Trophoblast cell (in vitro differentiated cells and primary cell): Measurements from ENCODE around the gene DCTN4.

Experiments used
- DNase-seq, 2 donors: peaks; one replicate each; pipeline ENCODE4 v3.0.0-alpha.2; 2016
- H2AFZ ChIP-seq: 2 replicates; pipeline ENCODE4 v1.6.1; 2013; ENCODE audit warnings: low read length, moderate library complexity, mild to moderate bottlenecking; ENCODE audit not compliant: insufficient read depth, poor library complexity
- H2AK5ac ChIP-seq: 2 replicates; pipeline ENCODE4 v1.6.1; 2013; ENCODE audit warnings: mild to moderate bottlenecking, low read length
- H2BK120ac ChIP-seq: 2 replicates; pipeline ENCODE4 v1.6.1; 2013; ENCODE audit warnings: low read length, mild to moderate bottlenecking, moderate library complexity; ENCODE audit not compliant: insufficient read depth, poor library complexity
- H2BK12ac ChIP-seq: 2 replicates; pipeline ENCODE4 v1.6.1; 2013; ENCODE audit warnings: mild to moderate bottlenecking, low read length, moderate library complexity
- H2BK5ac ChIP-seq: 2 replicates; pipeline ENCODE4 v1.6.1; 2013; ENCODE audit warnings: low read length, low read depth, moderate library complexity, mild to moderate bottlenecking; ENCODE audit not compliant: poor library complexity
- H3K14ac ChIP-seq: 2 replicates; pipeline ENCODE4 v1.6.1; 2013; ENCODE audit warnings: mild to moderate bottlenecking, low read length
- H3K18ac ChIP-seq: 2 replicates; pipeline ENCODE4 v1.6.1; 2013; ENCODE audit warnings: mild to moderate bottlenecking, low read length
- H3K23ac ChIP-seq: 2 replicates; pipeline ENCODE4 v1.6.1; 2013; ENCODE audit warnings: low read length
- H3K27ac ChIP-seq: 2 replicates; pipeline ENCODE4 v1.5.1; 2013; ENCODE audit warnings: low read depth, mild to moderate bottlenecking, inconsistent platforms, low read length, moderate library complexity
- H3K27me3 ChIP-seq: 2 replicates; pipeline ENCODE4 v1.6.1; 2013; ENCODE audit warnings: inconsistent platforms, mild to moderate bottlenecking, low read length, moderate library complexity; ENCODE audit not compliant: insufficient read depth
- H3K36me3 ChIP-seq, 2 experiments: 1 replicate in 1 of 2; 2 replicates in 1 of 2; pipeline ENCODE4 v1.6.1; 2013; ENCODE audit warnings: low read length in 2 of 2, mild to moderate bottlenecking in 2 of 2, moderate library complexity in 1 of 2; ENCODE audit not compliant: insufficient read depth in 2 of 2, control insufficient read depth in 1 of 2
- H3K4ac ChIP-seq: 2 replicates; pipeline ENCODE4 v1.6.1; 2013; ENCODE audit warnings: low read depth, mild to moderate bottlenecking, low read length, moderate library complexity
- H3K4me1 ChIP-seq, 2 experiments: 1 replicate in 1 of 2; 2 replicates in 1 of 2; pipeline ENCODE4 v1.6.1; 2013; ENCODE audit warnings: low read length in 2 of 2, mild to moderate bottlenecking in 2 of 2, moderate library complexity in 1 of 2; ENCODE audit not compliant: insufficient read depth in 2 of 2, control insufficient read depth in 1 of 2
- H3K4me2 ChIP-seq: 2 replicates; pipeline ENCODE4 v1.6.1; 2013; ENCODE audit warnings: inconsistent platforms, mild to moderate bottlenecking, low read length, moderate library complexity
- H3K4me3 ChIP-seq: 2 replicates; pipeline ENCODE4 v1.5.1; 2013; ENCODE audit warnings: mild to moderate bottlenecking, low read depth, low read length, inconsistent platforms
- H3K79me1 ChIP-seq: one replicate; pipeline ENCODE4 v1.6.1; 2013; ENCODE audit warnings: low read length
- H3K79me2 ChIP-seq: 2 replicates; pipeline ENCODE4 v1.6.1; 2013; ENCODE audit warnings: low read length, mild to moderate bottlenecking; ENCODE audit not compliant: control insufficient read depth, insufficient read depth, poor library complexity
- H3K9ac ChIP-seq: 2 replicates; pipeline ENCODE4 v1.6.1; 2013; ENCODE audit warnings: mild to moderate bottlenecking, low read length
- H3K9me3 ChIP-seq: 2 replicates; pipeline ENCODE4 v1.6.1; 2013; ENCODE audit warnings: low read depth, mild to moderate bottlenecking, control low read depth, inconsistent platforms, low read length; ENCODE audit not compliant: insufficient read depth
- H4K12ac ChIP-seq: 2 replicates; pipeline ENCODE4 v1.6.1; 2013; ENCODE audit warnings: low read depth, mild to moderate bottlenecking, low read length, moderate library complexity
- H4K8ac ChIP-seq: 2 replicates; pipeline ENCODE4 v1.6.1; 2013; ENCODE audit warnings: low read depth, mild to moderate bottlenecking, low read length, moderate library complexity
- H4K91ac ChIP-seq: one replicate; pipeline ENCODE4 v1.6.1; 2013; ENCODE audit warnings: low read depth, mild to moderate bottlenecking, low read length, moderate library complexity
- WGBS: extraction: QIAGEN DNeasy Blood & Tissue Kit; methylation state at CpG from one replicate; pipeline ENCODE4 v1.1.7; 2013; ENCODE audit warnings: missing lambda C conversion rate; ENCODE audit not compliant: insufficient read length, insufficient coverage; ENCODE audit errors: extremely low coverage; 5-methylcytosine and 5-hydroxymethylcytosine counted together

Gene DCTN4

DNA sequence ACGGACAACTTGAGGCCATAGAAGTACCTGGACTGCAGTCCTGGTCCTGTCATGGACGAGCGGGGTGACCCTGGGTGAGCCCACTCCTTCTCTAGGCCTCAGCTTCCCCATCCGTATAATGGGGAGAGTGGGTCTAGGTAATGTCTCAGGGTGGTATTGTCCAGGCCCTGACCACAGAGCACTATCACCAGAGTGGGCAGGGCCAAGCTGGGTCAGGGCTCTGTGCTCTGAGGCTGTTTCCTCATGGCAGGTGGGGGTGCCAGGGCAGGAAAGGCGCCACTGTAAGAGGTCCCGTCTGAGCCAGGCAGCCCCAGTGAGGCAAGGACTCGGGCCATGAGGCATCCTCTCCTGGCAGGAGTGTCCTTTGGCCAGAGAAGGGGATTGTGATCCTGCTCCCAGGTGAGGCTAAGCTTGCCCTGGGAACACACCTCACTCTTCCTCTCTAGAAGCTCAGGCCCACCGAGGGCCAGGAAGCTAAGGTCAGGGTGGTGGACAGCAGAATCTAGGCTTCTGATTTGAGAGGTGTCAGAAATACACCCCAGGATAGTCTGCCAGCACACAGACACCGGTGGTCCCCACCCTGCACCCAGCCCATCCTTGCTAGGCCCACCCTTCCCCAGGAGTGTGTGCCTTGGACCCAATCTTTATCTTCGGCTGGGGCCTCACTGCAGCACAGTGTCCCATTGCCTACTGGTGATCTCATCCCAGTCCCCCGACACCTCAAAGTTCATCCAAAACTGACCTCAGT is 99.3 kb downstream of the DCTN4 start:
- H3K36me3 ChIP-seq, result no peaks in the 10 kb centered on the region
- peak overlapping the region; percentile 4 for H2BK120ac ChIP-seq
- H4K12ac ChIP-seq, result no peak overlapping the region
- H3K4me2 ChIP-seq, result no peak overlapping the region
- peaks cover 6% of the 10 kb centered on the region for H3K79me2 ChIP-seq
- H2AFZ ChIP-seq, result no peak overlapping the region
- H2BK12ac ChIP-seq, result peak overlapping the region; percentile 27
- peak overlapping the region; percentile 50 for H2AK5ac ChIP-seq
- H3K27me3 ChIP-seq, result no peaks in the 10 kb centered on the region
- no peak overlapping the region for H2BK5ac ChIP-seq
- no CpG with 5 or more reads among the region's 11 CpGs for WGBS
- H3K14ac ChIP-seq, result peak overlapping the region; percentile 34
- no peaks in the 10 kb centered on the region for H3K9me3 ChIP-seq
- peaks cover 17% of the 10 kb centered on the region for H3K79me1 ChIP-seq
- H4K8ac ChIP-seq, result no peak overlapping the region
- H3K4me3 ChIP-seq, result no peak overlapping the region
- H4K91ac ChIP-seq, result peak overlapping the region; percentile 26
- H3K27ac ChIP-seq, result no peak overlapping the region
- no peak overlapping the region for H3K9ac ChIP-seq
- no peak overlapping the region for H3K23ac ChIP-seq
- no peak overlapping the region for H3K4ac ChIP-seq
- peaks cover 15 to 39% of the 10 kb centered on the region in 2 experiments for H3K4me1 ChIP-seq
- H3K18ac ChIP-seq, result no peak overlapping the region
- DNase-seq, result no peak

DNA sequence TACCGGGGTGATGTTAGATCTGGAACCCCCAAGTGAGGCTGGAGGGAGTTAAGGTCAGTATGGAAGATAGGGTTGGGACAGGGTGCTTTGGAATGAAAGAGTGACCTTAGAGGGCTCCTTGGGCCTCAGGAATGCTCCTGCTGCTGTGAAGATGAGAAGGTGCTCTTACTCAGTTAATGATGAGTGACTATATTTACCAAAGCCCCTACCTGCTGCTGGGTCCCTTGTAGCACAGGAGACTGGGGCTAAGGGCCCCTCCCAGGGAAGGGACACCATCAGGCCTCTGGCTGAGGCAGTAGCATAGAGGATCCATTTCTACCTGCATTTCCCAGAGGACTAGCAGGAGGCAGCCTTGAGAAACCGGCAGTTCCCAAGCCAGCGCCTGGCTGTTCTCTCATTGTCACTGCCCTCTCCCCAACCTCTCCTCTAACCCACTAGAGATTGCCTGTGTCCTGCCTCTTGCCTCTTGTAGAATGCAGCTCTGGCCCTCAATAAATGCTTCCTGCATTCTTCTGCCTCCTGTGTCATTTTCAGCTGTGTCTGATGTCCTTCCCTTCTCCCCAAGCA is 100.0 kb downstream of the DCTN4 start:
- no peak overlapping the region for H3K4me3 ChIP-seq
- no peak overlapping the region for H2AFZ ChIP-seq
- H3K4ac ChIP-seq, result no peak overlapping the region
- no peak overlapping the region for H3K9ac ChIP-seq
- peaks cover 17% of the 10 kb centered on the region for H3K79me1 ChIP-seq
- peak overlapping the region; percentile 12 for H2BK5ac ChIP-seq
- H4K12ac ChIP-seq, result no peak overlapping the region
- DNase-seq, result no peak
- H4K91ac ChIP-seq, result peak overlapping the region; percentile 26
- no peaks in the 10 kb centered on the region for H3K36me3 ChIP-seq
- H3K4me1 ChIP-seq, result peaks cover 15 to 39% of the 10 kb centered on the region in 2 experiments
- peaks cover 6% of the 10 kb centered on the region for H3K79me2 ChIP-seq
- H3K18ac ChIP-seq, result no peak overlapping the region
- WGBS, result no CpG with 5 or more reads among the region's 3 CpGs
- H3K27ac ChIP-seq, result no peak overlapping the region
- no peak overlapping the region for H2AK5ac ChIP-seq
- H2BK12ac ChIP-seq, result no peak overlapping the region
- H3K27me3 ChIP-seq, result no peaks in the 10 kb centered on the region
- no peak overlapping the region for H3K23ac ChIP-seq
- no peaks in the 10 kb centered on the region for H3K9me3 ChIP-seq
- peak overlapping the region; percentile 4 for H2BK120ac ChIP-seq
- no peak overlapping the region for H4K8ac ChIP-seq
- no peak overlapping the region for H3K4me2 ChIP-seq
- peak overlapping the region; percentile 13 for H3K14ac ChIP-seq
